ENCODE data around the gene ABCC1.

Gene ABCC1

GRCh38 chr16:16009401-16009800, 60.0 kb downstream of the ABCC1 start:
- Histone ChIP-seq H3K36me3 (ENCODE audit: control insufficient read depth, insufficient read depth, low read length) (peaks cover 8% of the 10 kb centered on the region), H3K4me1 (ENCODE audit: control insufficient read depth, insufficient read depth, low read length) (no peaks in the 10 kb centered on the region), H3K27ac (ENCODE audit: low read depth, low read length) (peak overlapping the region; percentile 3), H3K9ac (ENCODE audit: low read length) (no peak overlapping the region), H3K4me3 (ENCODE audit: low read length) (no peak overlapping the region), H3K27me3 (ENCODE audit: control insufficient read depth, insufficient read depth, low read length) (no peaks in the 10 kb centered on the region)

GRCh38 chr16:16010194-16010593, 60.8 kb downstream of the ABCC1 start:
- no peak overlapping the region for H3K4me3 ChIP-seq (ENCODE audit: low read length)
- H3K27me3 ChIP-seq (ENCODE audit: control insufficient read depth, insufficient read depth, low read length) = no peaks in the 10 kb centered on the region
- H3K4me1 ChIP-seq (ENCODE audit: control insufficient read depth, insufficient read depth, low read length) = peaks cover 2% of the 10 kb centered on the region
- H3K27ac ChIP-seq (ENCODE audit: low read depth, low read length) = no peak overlapping the region
- H3K36me3 ChIP-seq (ENCODE audit: control insufficient read depth, insufficient read depth, low read length) = peaks cover 8% of the 10 kb centered on the region
- H3K9ac ChIP-seq (ENCODE audit: low read length) = no peak overlapping the region

GRCh38 chr16:16012144-16012543, 62.7 kb downstream of the ABCC1 start:
- no peak overlapping the region for H3K27ac ChIP-seq (ENCODE audit: low read depth, low read length)
- H3K4me3 ChIP-seq (ENCODE audit: low read length) = no peak overlapping the region
- H3K9ac ChIP-seq (ENCODE audit: low read length) = no peak overlapping the region
- H3K27me3 ChIP-seq (ENCODE audit: control insufficient read depth, insufficient read depth, low read length) = no peaks in the 10 kb centered on the region
- peaks cover 10% of the 10 kb centered on the region for H3K36me3 ChIP-seq (ENCODE audit: control insufficient read depth, insufficient read depth, low read length)
- peaks cover 5% of the 10 kb centered on the region for H3K4me1 ChIP-seq (ENCODE audit: control insufficient read depth, insufficient read depth, low read length)

GRCh38 chr16:16013812-16014211, 64.4 kb downstream of the ABCC1 start:
- Histone ChIP-seq H3K4me1 (ENCODE audit: control insufficient read depth, insufficient read depth, low read length) (peaks cover 5% of the 10 kb centered on the region), H3K4me3 (ENCODE audit: low read length) (no peak overlapping the region), H3K27me3 (ENCODE audit: control insufficient read depth, insufficient read depth, low read length) (no peaks in the 10 kb centered on the region), H3K27ac (ENCODE audit: low read depth, low read length) (no peak overlapping the region), H3K9ac (ENCODE audit: low read length) (no peak overlapping the region), H3K36me3 (ENCODE audit: control insufficient read depth, insufficient read depth, low read length) (peaks cover 14% of the 10 kb centered on the region)

GRCh38 chr16:16014329-16015224, 65.2 kb downstream of the ABCC1 start:
- Histone ChIP-seq H3K36me3 (ENCODE audit: control insufficient read depth, insufficient read depth, low read length) (peaks cover 11% of the 10 kb centered on the region), H3K4me1 (ENCODE audit: control insufficient read depth, insufficient read depth, low read length) (peaks cover 5% of the 10 kb centered on the region), H3K27me3 (ENCODE audit: control insufficient read depth, insufficient read depth, low read length) (no peaks in the 10 kb centered on the region), H3K4me3 (ENCODE audit: low read length) (no peak overlapping the region), H3K27ac (ENCODE audit: low read depth, low read length) (peak overlapping the region; percentile 33), H3K9ac (ENCODE audit: low read length) (no peak overlapping the region)

DNA sequence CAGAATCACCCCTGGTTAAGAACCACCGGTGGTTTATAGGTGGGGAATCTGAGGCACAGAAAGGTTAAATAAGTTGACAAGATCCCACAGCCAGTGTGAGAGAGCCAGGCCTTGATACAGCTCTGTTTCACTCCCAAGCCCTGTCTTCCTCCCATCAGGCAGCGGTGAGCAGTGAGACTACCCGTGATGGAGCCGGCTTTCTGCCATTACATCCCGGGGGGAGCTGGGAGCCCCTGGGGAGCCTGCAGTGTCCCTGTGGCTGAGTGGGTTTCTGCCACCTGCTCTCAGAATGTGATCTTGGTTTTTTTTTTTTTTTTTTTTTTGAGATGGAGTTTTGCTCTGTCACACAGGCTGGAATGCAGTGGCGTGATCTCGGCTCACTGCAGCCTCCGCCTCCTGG, 66.4 kb downstream of the ABCC1 start:
- H3K4me1 ChIP-seq (ENCODE audit: control insufficient read depth, insufficient read depth, low read length) = peaks cover 5% of the 10 kb centered on the region
- H3K9ac ChIP-seq (ENCODE audit: low read length) = no peak overlapping the region
- no peak overlapping the region for H3K27ac ChIP-seq (ENCODE audit: low read depth, low read length)
- H3K36me3 ChIP-seq (ENCODE audit: control insufficient read depth, insufficient read depth, low read length) = peaks cover 9% of the 10 kb centered on the region
- H3K27me3 ChIP-seq (ENCODE audit: control insufficient read depth, insufficient read depth, low read length) = no peaks in the 10 kb centered on the region
- H3K4me3 ChIP-seq (ENCODE audit: low read length) = no peak overlapping the region

GRCh38 chr16:16016388-16016964, 67.1 kb downstream of the ABCC1 start:
- no peak overlapping the region for H3K4me3 ChIP-seq (ENCODE audit: low read length)
- H3K4me1 ChIP-seq (ENCODE audit: control insufficient read depth, insufficient read depth, low read length) = peaks cover 6% of the 10 kb centered on the region
- no peak overlapping the region for H3K9ac ChIP-seq (ENCODE audit: low read length)
- H3K27ac ChIP-seq (ENCODE audit: low read depth, low read length) = no peak overlapping the region
- H3K27me3 ChIP-seq (ENCODE audit: control insufficient read depth, insufficient read depth, low read length) = no peaks in the 10 kb centered on the region
- peaks cover 9% of the 10 kb centered on the region for H3K36me3 ChIP-seq (ENCODE audit: control insufficient read depth, insufficient read depth, low read length)

GRCh38 chr16:16017812-16018211, 68.4 kb downstream of the ABCC1 start:
- Histone ChIP-seq H3K9ac (ENCODE audit: low read length) (no peak overlapping the region), H3K27ac (ENCODE audit: low read depth, low read length) (no peak overlapping the region), H3K27me3 (ENCODE audit: control insufficient read depth, insufficient read depth, low read length) (no peaks in the 10 kb centered on the region), H3K4me3 (ENCODE audit: low read length) (no peak overlapping the region), H3K4me1 (ENCODE audit: control insufficient read depth, insufficient read depth, low read length) (peaks cover 19% of the 10 kb centered on the region), H3K36me3 (ENCODE audit: control insufficient read depth, insufficient read depth, low read length) (peaks cover 9% of the 10 kb centered on the region)

GRCh38 chr16:16018705-16019104, 69.3 kb downstream of the ABCC1 start:
- no peaks in the 10 kb centered on the region for H3K27me3 ChIP-seq (ENCODE audit: control insufficient read depth, insufficient read depth, low read length)
- H3K9ac ChIP-seq (ENCODE audit: low read length) = no peak overlapping the region
- H3K4me1 ChIP-seq (ENCODE audit: control insufficient read depth, insufficient read depth, low read length) = peaks cover 20% of the 10 kb centered on the region
- H3K36me3 ChIP-seq (ENCODE audit: control insufficient read depth, insufficient read depth, low read length) = peaks cover 9% of the 10 kb centered on the region
- H3K27ac ChIP-seq (ENCODE audit: low read depth, low read length) = no peak overlapping the region
- H3K4me3 ChIP-seq (ENCODE audit: low read length) = no peak overlapping the region

- Histone ChIP-seq H3K4me3 (ENCODE audit: low read length) (no peak overlapping the region), H3K27me3 (ENCODE audit: control insufficient read depth, insufficient read depth, low read length) (no peaks in the 10 kb centered on the region), H3K27ac (ENCODE audit: low read depth, low read length) (no peak overlapping the region), H3K36me3 (ENCODE audit: control insufficient read depth, insufficient read depth, low read length) (peaks cover 9% of the 10 kb centered on the region), H3K4me1 (ENCODE audit: control insufficient read depth, insufficient read depth, low read length) (peaks cover 20% of the 10 kb centered on the region), H3K9ac (ENCODE audit: low read length) (no peak overlapping the region)
These were observed 70.1 kb downstream of the ABCC1 start for GRCh38 chr16:16019488-16019887.

DNA sequence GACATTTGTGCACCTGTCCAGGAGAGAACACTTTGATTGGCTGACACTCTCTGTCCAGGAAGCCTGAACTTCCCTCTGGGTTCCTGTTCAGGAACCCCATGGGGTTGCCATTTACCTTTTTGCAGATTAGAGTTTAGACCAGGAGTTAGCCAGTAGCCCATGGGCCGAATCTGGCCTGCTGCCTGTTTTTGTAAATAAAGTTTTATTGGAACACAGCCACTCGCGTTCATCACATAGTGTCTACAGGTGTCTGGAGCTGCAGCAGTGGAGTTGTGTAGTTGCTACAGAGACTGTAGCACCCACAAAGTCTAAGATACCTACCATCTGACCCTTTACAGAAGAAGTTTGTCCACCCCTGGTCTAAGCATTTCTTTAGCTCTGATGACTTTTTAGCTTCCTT, 70.9 kb downstream of the ABCC1 start:
- no peak overlapping the region for H3K4me3 ChIP-seq (ENCODE audit: low read length)
- peaks cover 9% of the 10 kb centered on the region for H3K36me3 ChIP-seq (ENCODE audit: control insufficient read depth, insufficient read depth, low read length)
- H3K4me1 ChIP-seq (ENCODE audit: control insufficient read depth, insufficient read depth, low read length) = peaks cover 22% of the 10 kb centered on the region
- H3K27me3 ChIP-seq (ENCODE audit: control insufficient read depth, insufficient read depth, low read length) = no peaks in the 10 kb centered on the region
- H3K9ac ChIP-seq (ENCODE audit: low read length) = no peak overlapping the region
- H3K27ac ChIP-seq (ENCODE audit: low read depth, low read length) = no peak overlapping the region

DNA sequence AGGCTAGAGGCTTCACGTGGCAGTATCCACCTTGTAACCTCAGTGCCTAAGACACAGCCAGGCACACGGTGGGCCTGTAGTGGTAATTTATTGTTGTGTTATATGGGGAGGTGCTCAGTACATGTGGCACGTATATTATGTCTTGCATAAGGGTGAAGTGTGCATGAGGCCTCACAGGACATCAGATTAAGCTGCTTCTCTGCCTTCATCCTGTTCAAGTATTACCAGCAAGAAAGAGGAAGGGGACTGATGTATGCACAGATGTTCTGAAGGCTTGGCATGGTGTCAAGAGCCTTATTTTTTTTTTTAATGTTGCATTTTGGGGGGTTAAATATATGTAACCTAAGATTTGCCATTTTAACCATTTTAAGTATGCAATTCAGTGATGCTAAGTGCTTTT, 71.6 kb downstream of the ABCC1 start:
- Histone ChIP-seq H3K9ac (ENCODE audit: low read length) (no peak overlapping the region), H3K4me1 (ENCODE audit: control insufficient read depth, insufficient read depth, low read length) (peaks cover 27% of the 10 kb centered on the region), H3K4me3 (ENCODE audit: low read length) (no peak overlapping the region), H3K27ac (ENCODE audit: low read depth, low read length) (no peak overlapping the region), H3K27me3 (ENCODE audit: control insufficient read depth, insufficient read depth, low read length) (no peaks in the 10 kb centered on the region), H3K36me3 (ENCODE audit: control insufficient read depth, insufficient read depth, low read length) (peaks cover 9% of the 10 kb centered on the region)

DNA sequence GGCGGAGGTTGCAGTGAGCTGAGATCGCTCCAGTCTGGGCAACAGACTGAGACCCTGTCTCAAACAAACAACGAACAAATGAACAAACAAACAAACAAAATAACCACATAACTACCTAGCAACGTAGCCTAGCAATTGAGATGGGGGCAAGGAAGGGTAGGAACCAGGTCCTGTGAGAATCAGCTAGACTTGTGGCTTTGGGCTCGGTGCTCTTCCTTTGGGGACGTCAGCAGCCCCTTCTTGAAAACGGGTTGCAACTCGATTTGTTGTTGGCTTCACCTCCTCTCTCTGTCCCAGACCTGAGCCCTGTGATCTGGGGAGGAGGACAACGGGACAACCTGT, 72.2 kb downstream of the ABCC1 start:
- peaks cover 7% of the 10 kb centered on the region for H3K36me3 ChIP-seq (ENCODE audit: control insufficient read depth, insufficient read depth, low read length)
- peak overlapping the region; percentile 39 for H3K9ac ChIP-seq (ENCODE audit: low read length)
- peak overlapping the region; percentile 5 for H3K4me3 ChIP-seq (ENCODE audit: low read length)
- no peaks in the 10 kb centered on the region for H3K27me3 ChIP-seq (ENCODE audit: control insufficient read depth, insufficient read depth, low read length)
- peaks cover 29% of the 10 kb centered on the region for H3K4me1 ChIP-seq (ENCODE audit: control insufficient read depth, insufficient read depth, low read length)
- peak overlapping the region; percentile 77 for H3K27ac ChIP-seq (ENCODE audit: low read depth, low read length)
